NCI-H2171 treated with DMSO at 0.1 percent for 48 hours (cell line): ENCODE results near the gene PRXL2A.
"Not testable (repeated sequence)": the region's sequence is repeated elsewhere in the genome, so short reads cannot be mapped to it uniquely, and the experiment has no call there.

Source experiments
- DNase-seq: peaks from one replicate; lab custom pipeline; 2025; lab: John Stamatoyannopoulos, UW

PRXL2A gene

DNA sequence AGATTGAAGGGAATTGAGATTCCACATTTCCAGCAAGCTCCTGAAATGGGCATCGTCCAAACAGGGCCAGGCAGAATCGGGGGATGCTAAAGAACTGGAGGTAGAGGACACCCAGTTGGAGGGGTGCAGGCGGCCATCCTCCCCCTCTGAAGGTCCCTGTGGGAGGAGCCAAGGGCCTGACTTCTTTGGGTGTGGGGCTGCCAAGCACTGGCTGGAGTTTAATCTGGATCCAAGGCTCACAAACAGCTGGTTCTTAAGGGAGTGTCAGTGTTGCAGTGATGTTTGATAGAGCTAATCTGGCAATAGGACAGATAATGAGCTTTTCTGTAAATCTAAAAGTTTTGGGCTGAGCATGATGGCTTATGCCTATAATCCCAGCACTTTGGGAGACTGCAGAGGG lies 66.6 kb downstream of the PRXL2A start:
- no peak for DNase-seq

DNA sequence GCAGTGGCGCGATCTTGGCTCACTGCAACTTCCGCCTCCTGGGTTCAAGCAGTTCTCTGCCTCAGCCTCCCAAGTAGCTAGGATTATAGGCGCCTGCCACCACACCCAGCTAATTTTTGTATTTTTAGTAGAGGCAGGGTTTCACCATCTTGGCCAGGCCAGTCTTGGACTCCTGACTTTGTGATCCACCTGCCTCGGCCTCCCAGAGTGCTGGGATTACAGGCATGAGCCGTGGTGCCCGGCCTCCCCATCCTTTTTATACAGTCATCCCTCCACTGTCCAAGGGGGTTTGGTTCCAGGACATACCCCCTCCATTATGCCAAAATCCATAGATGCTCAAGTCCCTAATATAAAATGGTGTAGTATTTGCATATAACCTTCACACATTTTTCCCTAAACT lies 67.3 kb downstream of the PRXL2A start:
- DNase-seq, result not testable (repeated sequence)

DNA sequence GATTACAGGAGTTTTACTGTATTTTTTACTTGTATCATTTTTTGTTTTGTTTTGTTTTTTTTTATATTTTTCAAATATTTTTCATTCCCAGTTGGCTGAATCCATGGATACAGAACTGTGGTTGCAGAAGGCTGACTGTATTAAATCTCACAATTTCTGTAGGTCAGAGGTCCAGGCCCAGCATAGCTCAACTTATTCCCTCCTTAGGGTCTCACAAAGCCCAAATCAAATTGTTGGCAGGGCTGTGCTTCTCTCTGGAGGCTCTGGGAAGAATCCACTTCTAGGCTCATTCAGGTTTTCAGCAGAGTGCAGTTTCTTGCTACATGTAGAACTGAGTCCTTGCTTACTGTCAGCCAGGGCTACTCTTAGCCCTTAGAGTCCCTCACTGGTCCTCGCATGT lies 68.3 kb downstream of the PRXL2A start:
- DNase-seq, result no peak

DNA sequence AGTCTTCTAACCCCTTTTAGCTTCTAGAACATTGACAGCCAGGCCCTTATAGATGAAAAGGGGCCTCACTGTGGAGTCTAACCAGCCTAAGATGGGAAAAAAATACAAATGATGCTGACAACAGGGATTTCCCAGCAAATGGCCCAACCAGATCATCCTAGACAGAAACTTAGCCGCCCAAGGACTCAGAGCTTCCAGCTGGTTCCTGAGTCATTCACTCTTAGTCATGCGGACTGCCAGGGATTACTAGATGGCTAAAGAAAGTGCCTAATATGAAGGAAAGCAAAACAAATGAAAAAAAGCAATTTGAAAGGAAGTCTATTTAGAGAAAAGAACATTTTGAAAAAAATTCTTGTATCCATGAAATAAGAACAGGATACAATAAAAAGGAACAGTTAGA lies 69.5 kb downstream of the PRXL2A start:
- DNase-seq, result no peak

DNA sequence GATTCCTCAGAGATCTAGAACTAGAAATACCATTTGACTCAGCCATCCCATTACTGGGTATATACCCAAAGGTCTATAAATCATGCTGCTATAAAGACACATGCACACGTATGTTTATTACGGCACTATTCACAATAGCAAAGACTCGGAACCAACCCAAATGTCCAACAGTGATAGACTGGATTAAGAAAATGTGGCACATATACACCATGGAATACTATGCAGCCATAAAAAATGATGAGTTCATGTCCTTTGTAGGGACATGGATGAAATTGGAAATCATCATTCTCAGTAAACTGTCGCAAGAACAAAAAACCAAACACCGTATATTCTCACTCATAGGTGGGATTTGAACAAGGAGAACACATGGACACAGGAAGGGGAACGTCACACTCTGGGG lies 72.0 kb downstream of the PRXL2A start:
- DNase-seq, result not testable (repeated sequence)

DNA sequence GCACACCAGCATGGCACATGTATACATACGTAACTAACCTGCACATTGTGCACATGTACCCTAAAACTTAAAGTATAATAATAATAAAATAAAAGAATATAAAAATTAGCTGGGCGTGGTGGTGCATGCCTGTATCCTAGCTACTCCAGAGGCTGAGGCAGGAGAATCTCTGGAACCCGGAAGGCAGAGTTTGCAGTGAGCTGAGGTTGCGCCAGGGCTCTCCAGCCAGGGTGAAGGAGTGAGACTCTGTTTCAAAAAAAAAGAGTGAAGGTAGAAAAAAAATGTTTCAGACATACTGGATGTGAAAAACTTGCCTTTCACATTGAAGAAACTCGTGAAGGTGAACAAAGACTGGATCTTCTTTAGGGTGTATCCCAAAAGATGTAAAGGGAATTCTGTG lies 72.5 kb downstream of the PRXL2A start:
- no peak for DNase-seq

DNA sequence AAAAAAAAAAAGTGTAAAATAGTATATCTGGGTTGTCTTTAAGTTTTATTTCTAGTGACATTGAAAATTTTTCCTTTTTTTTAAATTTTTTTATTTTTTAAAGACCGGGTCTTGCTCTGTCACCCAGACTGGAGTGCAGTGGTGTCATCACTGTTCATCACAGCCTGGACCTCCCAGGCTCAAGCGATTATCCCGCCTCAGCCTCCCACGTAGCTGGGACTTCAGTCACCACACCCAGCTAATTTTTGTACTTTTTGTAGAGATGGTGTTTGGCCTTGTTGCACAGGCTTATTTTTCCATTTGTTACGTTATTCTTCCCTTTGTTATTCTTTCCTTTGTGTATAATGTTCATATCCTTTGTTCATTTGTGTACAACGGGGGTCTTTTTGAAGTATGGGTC lies 75.9 kb downstream of the PRXL2A start:
- DNase-seq, result no peak

DNA sequence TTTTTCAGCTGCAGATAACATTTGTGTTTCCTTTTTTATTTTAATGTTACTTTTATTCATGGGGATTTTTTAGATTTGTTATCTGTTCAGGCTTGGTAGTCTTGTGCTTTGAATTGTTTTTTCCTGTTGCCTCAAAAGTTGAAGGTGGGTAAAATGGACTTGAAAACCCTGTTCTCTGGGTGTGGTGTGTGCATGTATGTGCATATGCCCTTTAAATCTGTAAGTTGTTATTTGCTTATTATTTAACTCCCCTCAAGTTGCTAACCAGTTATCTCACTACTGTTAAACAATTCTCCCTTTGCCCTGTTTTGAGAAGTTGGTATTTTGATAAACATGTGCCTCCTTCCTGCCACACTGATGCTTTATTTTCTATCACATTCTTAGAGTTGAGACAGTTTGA lies 76.3 kb downstream of the PRXL2A start:
- DNase-seq, result no peak

DNA sequence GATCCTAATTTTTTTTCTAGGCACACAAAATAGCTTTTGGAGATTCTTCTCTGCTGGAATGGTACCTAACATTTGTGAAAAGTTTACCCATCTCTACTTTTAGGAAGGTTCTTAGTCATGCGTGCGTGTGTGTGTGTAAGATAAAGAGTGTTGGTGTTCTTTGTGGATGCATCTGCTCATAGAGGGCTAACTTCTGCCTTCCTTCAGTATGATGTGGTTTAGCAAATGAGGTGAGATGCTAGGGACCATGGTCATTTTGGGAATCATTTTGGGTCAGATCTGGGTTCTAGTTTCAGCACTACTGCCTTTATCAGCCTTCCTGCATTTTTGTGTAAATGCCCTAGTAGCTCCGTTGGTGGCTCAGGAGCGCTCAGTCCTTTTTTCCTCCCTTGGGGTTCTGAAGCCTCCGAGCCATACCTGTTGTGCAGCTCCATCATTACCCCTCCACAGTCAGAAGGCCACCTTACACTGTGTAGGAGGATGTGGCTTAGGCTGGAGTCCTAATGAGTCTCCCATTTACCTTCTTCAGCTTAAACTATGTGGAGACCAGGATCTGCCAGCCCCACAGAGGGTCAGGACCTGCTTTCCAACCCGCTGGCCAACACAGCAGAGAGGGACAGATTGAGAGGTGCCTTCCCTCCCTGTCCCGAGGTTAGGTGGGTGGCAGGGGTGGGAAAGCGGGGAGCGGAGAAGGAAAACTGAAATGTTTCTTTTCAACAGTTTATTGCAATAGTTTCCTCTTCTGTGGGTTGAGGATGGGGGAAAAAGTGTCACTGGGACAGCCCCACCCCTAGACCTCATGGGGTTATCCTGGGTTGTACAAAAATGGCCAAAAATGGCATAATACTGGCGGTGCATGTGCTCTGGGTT lies 77.0 kb downstream of the PRXL2A start:
- no peak for DNase-seq

DNA sequence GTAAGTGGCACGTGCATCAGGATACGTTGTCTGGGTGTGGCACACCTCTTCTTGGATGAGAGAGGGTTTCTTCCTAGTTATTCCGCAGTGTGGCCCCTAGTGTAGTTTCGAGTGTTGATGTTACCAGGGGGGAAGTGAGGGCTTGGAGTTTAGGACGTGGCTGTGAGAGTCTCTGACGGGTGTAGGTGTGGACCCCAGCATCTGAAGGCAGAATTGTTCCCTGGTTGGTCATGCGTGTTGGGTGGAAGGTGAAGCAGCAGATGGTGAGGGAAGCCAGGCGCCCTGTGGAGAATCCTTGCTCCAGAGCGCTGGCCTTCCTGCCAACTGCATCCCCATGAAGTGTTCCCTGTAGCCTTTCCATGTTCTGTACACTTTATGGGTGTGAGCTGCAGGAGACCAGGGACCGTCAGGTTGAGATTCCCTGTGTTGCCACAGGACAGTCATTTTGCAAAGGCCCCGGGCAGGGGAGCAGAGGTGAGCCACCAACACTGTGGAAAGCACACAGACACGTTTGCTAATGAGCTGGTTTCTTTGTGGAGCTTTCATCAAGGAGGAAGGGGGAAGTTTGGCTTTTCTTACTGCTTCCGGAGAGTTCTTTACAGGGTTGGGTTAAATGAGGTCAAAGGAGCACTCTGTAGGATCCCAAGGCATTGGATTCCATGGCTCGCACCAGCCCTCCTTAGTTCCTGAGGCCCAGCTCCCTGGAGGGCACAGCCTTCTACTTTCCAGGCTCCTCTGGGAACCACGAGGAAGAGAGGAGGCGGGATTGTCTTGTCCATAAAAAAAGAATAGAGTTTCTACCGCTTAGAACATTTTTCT lies 77.8 kb downstream of the PRXL2A start:
- no peak for DNase-seq
